ENCODE results near the gene MILR1. TPM values are rescaled to one million over a fixed set of nuclear protein-coding genes. Genes with fewer than 3 reads are reported as not detected.

MILR1 gene
- total RNA-seq, 1 experiment from 2014 or later = 3.8 TPM

- BruUV-seq (replicated peaks) = TSS peak; percentile 37
- Histone ChIP-seq H3K4me2 (ENCODE audit: low read length) (peak overlapping the region; percentile 87), H3K9ac (ENCODE audit: low read length) (peak overlapping the region; percentile 99), H3K27me3 (ENCODE audit: insufficient read depth, low read length) (no peaks in the 10 kb centered on the region), H3K4me3 (replicated peaks in 1 of 2; ENCODE audit: low read depth in 1 of 2, low read length in 2 of 2) (peak overlapping the region; percentile 93 to 95), H3K4me1 (ENCODE audit: control insufficient read depth in 1 of 2, insufficient read depth in 2 of 2, low read length in 2 of 2) (peaks cover 12 to 38% of the 10 kb centered on the region in 2 experiments), H3K27ac (ENCODE audit: low read depth, low read length) (peak overlapping the region; percentile 90), H4K20me1 (ENCODE audit: insufficient read depth) (peaks cover 56% of the 10 kb centered on the region; the same call in 1 of the 2 replicates), H3K9me2 (ENCODE audit: insufficient read depth) (no peaks in the 10 kb centered on the region), H3K79me2 (ENCODE audit: insufficient read depth, low read length) (peaks cover 94% of the 10 kb centered on the region), H2AFZ (ENCODE audit: low read depth, low read length, poor library complexity, severe bottlenecking) (no peak overlapping the region), H3K9me3 (ENCODE audit: control insufficient read depth in 1 of 2, insufficient read depth in 1 of 2, low read depth in 1 of 2, low read length in 2 of 2) (no peaks in the 10 kb centered on the region), H3K36me3 (ENCODE audit: control insufficient read depth in 1 of 2, insufficient read depth in 2 of 2, low read length in 2 of 2) (peaks cover 61 to 71% of the 10 kb centered on the region in 2 experiments)
- intact Hi-C loops (cut with micrococcal nuclease) = loop anchor here (1.0 to 5.0 kb wide), 2 partner anchors 8 to 142 kb away; partner anchors contain the start of gene POLG2
- ChIA-PET POLR2A (interaction anchor here (0.5 to 3.1 kb wide), 34 partner anchors 8 to 663 kb away, joined by 3 to 119 read pairs (median 4); partner anchors contain the start of genes POLG2 and SMARCD2), CTCF (interaction anchor here (1.2 to 2.3 kb wide), 4 partner anchors 8 to 224 kb away, joined by 3 to 14 read pairs (median 8); partner anchors contain the start of gene POLG2), RAD21 (ENCODE audit: low non-redundant PET in 1 of 2, low total read pairs in 2 of 2, uncharacterized antibody in 2 of 2, unreplicated experiment in 2 of 2) (no interaction called here)
- ATAC-seq (peak; percentile 39), DNase-seq (ENCODE audit: low read depth, low spot score) (peak; percentile 59)
- TF ChIP-seq EZH2phosphoT487 (IDR thresholded peaks at IDR 0.05; ENCODE audit: borderline replicate concordance) = no peak
- TF ChIP-seq, protein P1, sequence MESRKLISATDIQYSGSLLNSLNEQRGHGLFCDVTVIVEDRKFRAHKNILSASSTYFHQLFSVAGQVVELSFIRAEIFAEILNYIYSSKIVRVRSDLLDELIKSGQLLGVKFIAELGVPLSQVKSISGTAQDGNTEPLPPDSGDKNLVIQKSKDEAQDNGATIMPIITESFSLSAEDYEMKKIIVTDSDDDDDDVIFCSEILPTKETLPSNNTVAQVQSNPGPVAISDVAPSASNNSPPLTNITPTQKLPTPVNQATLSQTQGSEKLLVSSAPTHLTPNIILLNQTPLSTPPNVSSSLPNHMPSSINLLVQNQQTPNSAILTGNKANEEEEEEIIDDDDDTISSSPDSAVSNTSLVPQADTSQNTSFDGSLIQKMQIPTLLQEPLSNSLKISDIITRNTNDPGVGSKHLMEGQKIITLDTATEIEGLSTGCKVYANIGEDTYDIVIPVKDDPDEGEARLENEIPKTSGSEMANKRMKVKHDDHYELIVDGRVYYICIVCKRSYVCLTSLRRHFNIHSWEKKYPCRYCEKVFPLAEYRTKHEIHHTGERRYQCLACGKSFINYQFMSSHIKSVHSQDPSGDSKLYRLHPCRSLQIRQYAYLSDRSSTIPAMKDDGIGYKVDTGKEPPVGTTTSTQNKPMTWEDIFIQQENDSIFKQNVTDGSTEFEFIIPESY (IDR thresholded peaks at IDR 0.05; ENCODE audit: extremely low read depth, insufficient replicate concordance, low read length) = no peak
- no peak for TF ChIP-seq CEBPB (IDR thresholded peaks at IDR 0.05; ENCODE audit: low read depth)
- no peak for TF ChIP-seq JUND (IDR thresholded peaks at IDR 0.05)
- no peak for TF ChIP-seq SRF (IDR thresholded peaks at IDR 0.05; ENCODE audit: low read depth)
- TF ChIP-seq ZNF274 (IDR thresholded peaks at IDR 0.05; ENCODE audit: low read depth, low read length) = no peak
- TF ChIP-seq, protein P2, sequence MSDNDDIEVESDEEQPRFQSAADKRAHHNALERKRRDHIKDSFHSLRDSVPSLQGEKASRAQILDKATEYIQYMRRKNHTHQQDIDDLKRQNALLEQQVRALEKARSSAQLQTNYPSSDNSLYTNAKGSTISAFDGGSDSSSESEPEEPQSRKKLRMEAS (IDR thresholded peaks at IDR 0.05) = peak; percentile 85
- peak; percentile 97 for TF ChIP-seq YY1 (IDR thresholded peaks at IDR 0.05; ENCODE audit: extremely low read depth, insufficient replicate concordance, low read depth, low read length)
- TF ChIP-seq TCF7L2 (IDR thresholded peaks at IDR 0.05; ENCODE audit: borderline replicate concordance, extremely low read depth, insufficient read depth, insufficient read length) = peak; percentile 96
- peak; percentile 49; the same call in 1 of the 2 replicates for TF ChIP-seq SIN3A (IDR thresholded peaks at IDR 0.05; ENCODE audit: low read depth)
- TF ChIP-seq SP1 (IDR thresholded peaks at IDR 0.05; ENCODE audit: low read depth) = no peak; the same call in 1 of the 2 replicates
- TF ChIP-seq POLR2AphosphoS5 (IDR thresholded peaks at IDR 0.05; ENCODE audit: low read depth, low read length) = peak; percentile 79
- peak; percentile 53; the same call in 1 of the 2 replicates for TF ChIP-seq EGR1 (IDR thresholded peaks at IDR 0.05; ENCODE audit: low read depth)
- TF ChIP-seq CTCF (IDR thresholded peaks at IDR 0.05 in 2 of 3, conservative IDR thresholded peaks at IDR 0.05 in 1 of 3; ENCODE audit: borderline replicate concordance in 1 of 3, insufficient read depth in 1 of 3, low read depth in 2 of 3, low read length in 2 of 3) = no peak
- no peak for TF ChIP-seq POLR2A (IDR thresholded peaks at IDR 0.05; ENCODE audit: borderline replicate concordance, extremely low read depth, insufficient read depth, insufficient read length)
- TF ChIP-seq EZH2 (IDR thresholded peaks at IDR 0.05) = no peak
- no peak for TF ChIP-seq ELF1 (IDR thresholded peaks at IDR 0.05; ENCODE audit: borderline replicate concordance, low read depth)
- no peak for TF ChIP-seq FOSL1 (IDR thresholded peaks at IDR 0.05; ENCODE audit: low read depth)
- peak; percentile 61; the same call in 1 of the 2 replicates for TF ChIP-seq ZFX (IDR thresholded peaks at IDR 0.05)
- TF ChIP-seq ATF3 (IDR thresholded peaks at IDR 0.05) = no peak; the same call in 1 of the 2 replicates
- no peak for TF ChIP-seq RAD21 (IDR thresholded peaks at IDR 0.05; ENCODE audit: low read depth)
These were observed 56.7 kb downstream of the MILR1 start for GRCh38 chr17:64505340-64506200.

Measured in HCT116 (cell line).